HG03045 (cell line): Measurements from ENCODE around the gene CCDC124.
"Not testable (repeated sequence)": the region's sequence is repeated elsewhere in the genome, so short reads cannot be mapped to it uniquely, and the experiment has no call there.

ENCODE experiments used
- ATAC-seq: cut with Tn5 transposase; IDR thresholded peaks from one replicate; pipeline ENCODE4 v1.9.1; 2021; ENCODE audit warnings: mild to moderate bottlenecking, moderate library complexity; ENCODE audit not compliant: unreplicated experiment

The CCDC124 gene

DNA sequence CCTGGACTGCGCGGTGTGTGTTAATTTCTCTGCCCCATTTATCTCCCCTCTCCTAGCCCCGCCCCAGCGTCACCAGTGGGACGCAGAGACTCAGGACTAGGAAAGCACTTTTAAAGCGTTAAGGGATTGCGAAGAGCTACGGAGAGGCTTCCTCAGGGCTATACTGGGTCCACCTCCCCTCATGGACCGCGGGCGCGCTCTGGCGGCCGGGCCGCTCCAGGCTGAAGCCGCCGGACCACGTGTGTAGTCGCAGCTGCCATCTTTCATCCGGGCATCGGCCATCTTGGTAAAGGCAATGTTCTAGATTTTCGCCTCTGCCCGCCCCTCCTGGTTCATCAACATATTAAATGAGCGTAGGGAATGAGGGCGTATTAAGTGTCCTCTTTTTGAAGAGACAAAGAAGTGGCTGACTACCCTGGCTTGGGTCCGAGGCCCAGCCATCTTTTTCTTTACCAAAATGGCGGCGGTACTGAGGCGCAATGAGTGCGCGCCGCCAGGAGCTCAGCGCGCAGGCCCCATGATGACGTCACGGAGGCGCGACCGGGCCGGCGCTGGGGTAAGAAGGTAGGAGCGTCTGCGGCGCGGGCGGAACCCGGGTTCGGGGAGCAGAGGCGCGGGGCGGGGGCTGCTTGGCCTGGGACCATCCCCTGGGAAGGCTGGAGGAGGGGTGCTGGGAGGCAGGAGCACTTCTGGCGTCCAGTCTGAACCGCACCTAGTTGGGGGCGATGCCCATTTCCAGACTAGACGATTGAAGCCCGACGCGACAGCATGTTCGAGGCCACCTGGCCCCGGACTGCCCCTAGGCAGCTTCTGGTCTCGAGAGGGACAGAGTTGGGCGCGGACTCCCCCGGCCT, at the start of gene CCDC124:
CCDC124 (plus strand) TSS at position 531 of the 854 bp plus-strand sequence. CDS start 3,406 bp downstream, outside the sequence.
- peak; percentile 76 for ATAC-seq

- no peak for ATAC-seq
Measured at GRCh38 chr19:17883627-17884410, 49.0 kb upstream of the CCDC124 start.

DNA sequence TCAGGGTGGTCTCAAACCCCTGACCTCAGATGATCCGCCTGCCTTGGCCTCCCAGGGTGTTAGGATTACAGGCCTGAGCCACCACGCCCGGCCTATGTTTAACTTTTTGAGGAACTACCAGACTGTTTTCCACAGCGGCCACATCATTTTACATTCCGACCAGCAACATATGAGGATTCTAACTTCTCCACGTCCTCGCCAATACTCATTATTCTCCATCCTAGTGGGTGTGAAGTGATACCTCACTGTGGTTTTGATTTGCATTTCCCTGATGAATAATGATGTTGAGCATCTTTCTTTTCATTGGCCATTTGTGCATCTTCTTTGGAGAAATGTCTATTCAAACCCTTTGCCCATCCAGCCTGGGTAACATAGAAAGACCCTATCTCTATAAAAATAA, 46.3 kb upstream of the CCDC124 start:
- no peak for ATAC-seq

- not testable (repeated sequence) for ATAC-seq
Measured at GRCh38 chr19:17887221-17887620, 45.6 kb upstream of the CCDC124 start.

DNA sequence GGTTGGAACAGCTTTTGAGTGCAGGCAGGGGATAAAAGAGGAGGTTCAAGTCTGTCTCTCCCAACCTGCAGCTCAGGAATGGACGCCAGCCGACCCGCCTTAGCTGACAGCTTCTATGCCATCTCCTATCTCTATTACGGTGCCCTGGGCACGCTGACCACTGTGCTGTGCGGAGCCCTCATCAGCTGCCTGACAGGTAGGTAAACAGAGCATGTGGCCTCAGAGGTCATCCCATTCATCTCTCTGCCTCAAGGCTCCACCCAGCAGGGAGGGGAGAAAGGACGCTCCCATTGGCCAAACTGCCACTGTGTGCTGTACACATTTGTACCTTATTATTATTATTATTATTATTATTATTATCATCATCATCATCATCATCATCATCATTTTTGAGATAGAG, 44.6 kb upstream of the CCDC124 start:
- ATAC-seq: no peak

DNA sequence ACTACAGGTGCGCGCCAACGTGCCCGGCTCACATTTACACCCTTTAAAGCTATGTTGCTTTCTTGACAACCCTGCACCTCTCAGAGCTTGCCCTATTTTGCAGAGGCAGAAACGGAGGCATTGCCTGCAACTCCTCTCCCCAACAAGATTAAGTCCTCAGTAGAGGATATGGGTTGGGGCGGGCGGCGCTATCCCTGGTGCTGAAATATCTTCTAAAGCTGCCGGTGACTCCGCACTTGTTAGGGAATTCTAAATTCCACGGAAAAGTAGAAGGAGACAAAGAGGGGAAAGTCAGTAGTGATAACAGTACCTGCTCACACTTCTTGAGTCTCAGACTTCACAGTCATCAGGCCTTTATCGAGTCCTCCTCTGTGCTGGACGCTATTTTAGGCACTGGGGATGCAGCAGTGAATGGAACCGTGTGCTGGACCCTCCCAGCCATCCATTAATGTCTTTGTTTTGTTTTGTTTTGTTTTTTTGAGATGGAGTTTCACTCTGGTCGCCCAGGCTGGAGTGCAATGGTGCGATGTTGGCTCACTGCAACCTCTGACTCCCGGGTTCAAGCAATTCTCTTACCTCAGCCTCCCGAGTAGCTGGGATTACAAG, 43.1 kb upstream of the CCDC124 start:
- no peak for ATAC-seq

DNA sequence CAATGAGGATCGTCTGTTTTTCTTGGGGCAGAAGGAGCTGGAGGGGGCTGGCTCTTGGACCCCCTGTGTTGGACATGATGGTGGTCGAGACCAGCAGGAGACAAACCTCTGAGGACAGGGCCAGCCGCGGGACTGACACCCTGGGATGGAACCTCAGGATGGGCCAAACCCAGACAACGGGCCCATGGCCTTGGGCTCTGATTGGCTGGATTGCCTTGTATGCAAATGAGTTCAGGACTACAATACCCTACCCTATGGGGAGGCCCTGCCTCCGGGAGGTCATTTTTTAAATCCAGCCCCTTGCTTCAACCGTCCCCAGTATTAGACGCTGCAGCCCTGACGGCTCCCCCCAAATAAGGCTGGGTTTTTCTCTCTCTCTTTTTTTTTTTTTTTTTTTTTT, 39.0 kb upstream of the CCDC124 start:
- no peak for ATAC-seq

GRCh38 chr19:17902701-17903100, 30.1 kb upstream of the CCDC124 start:
- ATAC-seq: no peak

GRCh38 chr19:17908244-17908643, 24.6 kb upstream of the CCDC124 start:
- ATAC-seq: no peak

DNA sequence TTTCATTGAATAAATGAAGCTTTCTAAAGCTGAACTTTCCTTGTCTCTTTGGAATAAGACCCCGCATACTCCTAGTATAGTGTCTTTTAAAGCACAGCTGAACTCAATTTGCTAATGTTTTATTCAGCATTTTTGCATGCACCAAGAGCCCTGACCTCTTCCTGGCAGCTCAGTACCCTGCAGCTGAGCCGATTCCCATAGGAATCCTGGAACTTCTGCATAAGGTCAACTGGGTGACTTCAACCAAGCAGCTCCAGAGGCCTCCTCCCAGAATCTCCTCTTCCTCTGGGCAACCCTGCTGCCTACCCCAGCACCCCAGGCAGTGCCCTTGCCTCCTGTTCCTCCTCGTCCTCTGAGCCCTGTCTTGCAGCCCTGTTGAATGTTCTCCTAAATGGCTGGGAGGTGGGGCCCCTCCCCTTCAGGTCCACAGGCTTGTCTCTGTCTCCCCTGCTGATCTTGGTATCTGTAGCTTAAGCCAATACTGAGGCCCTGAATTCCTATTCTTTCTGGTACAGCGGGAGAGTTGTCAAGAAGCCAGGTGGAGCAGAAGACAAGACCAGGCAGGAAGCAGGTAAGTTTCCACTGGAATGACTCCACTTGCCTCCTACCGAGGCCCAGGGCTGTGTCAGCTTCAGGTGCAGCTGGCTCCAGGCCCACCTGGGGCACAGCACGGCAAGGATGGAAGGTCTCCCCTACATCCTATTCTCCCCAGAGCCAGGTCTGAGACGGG, 23.6 kb upstream of the CCDC124 start:
- ATAC-seq: no peak

GRCh38 chr19:17910791-17911360, 21.9 kb upstream of the CCDC124 start:
- no peak for ATAC-seq

DNA sequence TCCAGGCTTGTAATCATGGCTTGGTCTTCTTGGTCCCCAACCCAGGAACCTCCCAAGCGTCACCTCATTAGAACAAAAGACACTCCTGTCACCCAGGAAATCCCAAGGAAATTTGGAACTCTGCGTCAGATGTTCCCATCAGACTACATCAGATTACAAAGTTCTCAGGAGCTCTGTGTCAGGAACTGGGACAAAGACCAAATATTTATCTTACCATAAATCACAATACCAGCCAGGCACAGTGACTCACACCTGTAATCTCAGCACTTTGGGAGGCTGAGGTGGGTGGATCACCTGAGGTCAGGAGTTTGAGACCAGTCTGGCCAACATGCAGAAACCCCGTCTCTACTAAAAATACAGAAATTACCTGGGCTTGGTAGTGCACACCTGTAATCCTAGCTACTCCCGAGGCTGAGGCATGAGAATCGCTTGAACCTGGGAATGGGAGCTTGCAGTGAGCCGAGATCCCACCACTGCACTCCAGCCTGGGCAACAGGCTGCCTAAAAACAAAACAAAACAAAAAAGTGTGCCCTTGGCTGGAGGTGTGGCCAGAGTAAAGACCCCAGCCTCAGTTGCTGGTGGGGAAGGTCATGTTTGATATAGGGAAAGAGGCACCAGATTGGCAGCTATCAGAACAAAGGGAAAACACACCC, 16.7 kb upstream of the CCDC124 start:
- no peak for ATAC-seq

DNA sequence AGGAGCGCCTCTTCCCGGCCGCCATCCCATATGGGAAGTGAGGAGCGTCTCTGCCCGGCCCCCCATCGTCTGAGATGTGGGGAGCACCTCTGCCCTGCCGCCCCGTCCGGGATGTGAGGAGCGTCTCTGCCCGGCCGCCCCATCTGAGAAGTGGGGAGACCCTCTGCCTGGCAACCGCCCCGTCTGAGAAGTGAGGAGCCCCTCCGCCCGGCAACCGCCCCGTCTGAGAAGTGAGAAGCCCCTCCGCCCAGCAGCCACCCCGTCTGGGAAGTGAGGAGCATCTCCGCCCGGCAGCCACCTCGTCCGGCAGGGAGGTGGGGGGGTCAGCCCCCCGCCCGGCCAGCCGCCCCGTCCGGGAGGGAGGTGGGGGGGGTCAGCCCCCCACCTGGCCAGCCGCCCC, 14.7 kb upstream of the CCDC124 start:
- not testable (repeated sequence) for ATAC-seq

DNA sequence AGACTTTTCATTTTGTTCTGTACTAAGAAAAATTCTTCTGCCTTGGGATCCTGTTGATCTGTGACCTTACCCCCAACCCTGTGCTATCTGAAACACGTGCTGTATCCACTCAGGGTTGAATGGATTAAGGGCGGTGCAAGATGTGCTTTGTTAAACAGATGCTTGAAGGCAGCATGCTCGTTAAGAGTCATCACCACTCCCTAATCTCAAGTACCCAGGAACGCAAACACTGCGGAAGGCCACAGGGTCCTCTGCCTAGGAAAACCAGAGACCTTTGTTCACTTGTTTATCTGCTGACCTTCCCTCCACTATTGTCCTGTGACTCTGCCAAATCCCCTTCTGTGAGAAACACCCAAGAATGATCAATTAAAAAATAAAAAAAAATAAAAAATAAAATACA, 13.7 kb upstream of the CCDC124 start:
- not testable (repeated sequence) for ATAC-seq

- ATAC-seq: no peak
Measured at GRCh38 chr19:17920527-17920926, 12.3 kb upstream of the CCDC124 start.

DNA sequence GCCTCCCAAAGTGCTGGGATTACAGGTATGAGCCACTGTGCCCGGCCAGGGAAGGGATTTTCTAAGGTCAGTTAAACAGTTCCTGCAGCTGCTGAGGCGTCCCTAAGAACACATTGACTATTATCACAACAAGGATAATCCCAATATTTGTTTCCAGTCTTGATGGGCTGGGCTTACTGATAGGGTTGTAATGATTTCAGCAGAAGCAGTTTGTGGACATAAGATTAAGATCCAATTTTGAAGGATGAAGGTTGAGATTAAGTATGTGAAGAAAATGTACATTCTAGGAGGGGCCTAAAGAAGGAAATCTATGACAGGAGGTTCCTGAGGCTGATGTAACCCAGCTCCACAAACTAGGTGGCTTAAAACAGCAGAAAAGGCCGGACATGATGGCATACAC, 10.7 kb upstream of the CCDC124 start:
- no peak for ATAC-seq

DNA sequence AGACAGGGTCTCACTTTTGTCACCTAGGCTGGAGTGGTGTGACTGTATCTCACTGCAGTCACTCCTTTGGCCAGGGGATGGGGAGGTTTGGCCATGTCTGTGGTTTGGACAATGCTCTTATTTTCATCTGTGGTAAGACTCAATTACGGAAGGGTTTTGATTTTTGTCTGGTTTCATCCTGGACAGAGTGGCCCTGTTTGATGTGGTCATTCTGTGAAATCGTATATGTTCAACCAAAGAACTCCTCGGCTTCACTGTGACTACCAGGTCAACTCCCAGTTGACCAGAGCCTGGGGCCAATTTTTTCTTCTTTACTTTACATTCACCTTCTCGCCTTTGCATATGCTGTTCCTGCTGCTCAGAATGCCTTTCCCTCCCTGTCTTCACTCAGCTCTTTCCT, 6.8 kb upstream of the CCDC124 start:
- no peak for ATAC-seq

- no peak for ATAC-seq
Measured at GRCh38 chr19:17929056-17929455, 3.8 kb upstream of the CCDC124 start.

GRCh38 chr19:17931532-17932191, 1.2 kb upstream of the CCDC124 start:
- no peak for ATAC-seq
